ENCODE data around the gene ZFP36L2. TPM values are rescaled to one million over a fixed set of nuclear protein-coding genes. Genes with fewer than 3 reads are reported as not detected.

Gene ZFP36L2
- total and polyA plus RNA-seq, 9 donors: 115 to 369 (median 232) TPM

GRCh38 chr2:43180897-43181296 is 45.5 kb downstream of the ZFP36L2 start:
- no peak for TF ChIP-seq EP300 (IDR thresholded peaks at IDR 0.05)
- TF ChIP-seq POLR2A (IDR thresholded peaks at IDR 0.05): no peak
- TF ChIP-seq CTCF (IDR thresholded peaks at IDR 0.05): no peak
- peaks cover 8% of the 10 kb centered on the region for H3K4me1 ChIP-seq (ENCODE audit: insufficient read depth)
- DNase-seq: no peak
- no peaks in the 10 kb centered on the region for H3K27me3 ChIP-seq
- no peak overlapping the region for H3K4me3 ChIP-seq
- no peak overlapping the region for H3K27ac ChIP-seq
- intact Hi-C loops (cut with DNase I): no loop called here
- H3K9me3 ChIP-seq: no peaks in the 10 kb centered on the region
- H3K36me3 ChIP-seq: no peaks in the 10 kb centered on the region
- 94 to 99% (median 98%) methylated on average over 8 of the region's 8 CpGs for WGBS, 3 donors

DNA sequence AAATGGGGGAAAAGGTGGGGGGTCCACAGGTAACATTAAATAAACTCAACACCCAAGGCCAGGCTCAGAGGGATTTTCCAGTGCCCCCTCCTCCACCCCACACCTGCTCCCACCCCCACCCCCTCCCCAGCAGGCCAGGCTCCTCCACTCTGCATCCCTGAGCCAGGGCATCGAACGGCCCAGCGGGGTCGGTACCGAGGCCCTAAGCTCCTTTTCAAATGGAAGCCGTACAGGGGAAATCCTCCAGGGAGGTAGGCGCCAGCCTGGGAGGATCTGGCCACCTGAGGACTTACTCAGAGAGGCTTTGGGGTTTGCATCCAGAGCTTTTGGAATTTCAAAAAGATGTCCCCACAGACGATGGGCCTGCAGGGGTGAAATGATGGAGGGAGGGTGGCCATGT is 46.5 kb downstream of the ZFP36L2 start:
- Histone ChIP-seq H3K4me3 (no peak overlapping the region), H3K4me1 (ENCODE audit: insufficient read depth) (peaks cover 8% of the 10 kb centered on the region), H3K27me3 (no peaks in the 10 kb centered on the region), H3K27ac (peak overlapping the region in 1 of 2 donors; percentile 89), H3K9me3 (no peaks in the 10 kb centered on the region), H3K36me3 (no peaks in the 10 kb centered on the region)
- no peak for DNase-seq
- TF ChIP-seq CTCF (IDR thresholded peaks at IDR 0.05): no peak
- 91 to 92% (median 91%) methylated on average over 8 of the region's 8 CpGs for WGBS, 3 donors
- intact Hi-C loops (cut with DNase I): loop anchor here in 1 of 4 donors (5.0 kb wide), 1 partner anchor 37 kb away; no protein-coding TSS in a partner anchor

GRCh38 chr2:43178602-43179542 is 47.5 kb downstream of the ZFP36L2 start:
- H3K36me3 ChIP-seq: no peaks in the 10 kb centered on the region
- peak overlapping the region; percentile 69 to 89 for H3K27ac ChIP-seq
- TF ChIP-seq CTCF (IDR thresholded peaks at IDR 0.05): no peak
- peak; percentile 52 for TF ChIP-seq POLR2A (IDR thresholded peaks at IDR 0.05)
- TF ChIP-seq EP300 (IDR thresholded peaks at IDR 0.05): no peak
- H3K4me1 ChIP-seq (ENCODE audit: insufficient read depth): peaks cover 8% of the 10 kb centered on the region
- DNase-seq: peak; percentile 86 to 93 (median 89)
- intact Hi-C loops (cut with DNase I): loop anchor here in 1 of 4 donors (5.0 kb wide), 1 partner anchor 38 kb away; no protein-coding TSS in a partner anchor
- no peaks in the 10 kb centered on the region for H3K27me3 ChIP-seq
- H3K4me3 ChIP-seq: no peak overlapping the region
- WGBS, 3 donors: 9 to 14% (median 11%) methylated on average over 18 of the region's 18 CpGs
- no peaks in the 10 kb centered on the region for H3K9me3 ChIP-seq

- 32 to 45% (median 36%) methylated on average over 7 of the region's 7 CpGs for WGBS, 3 donors
- H3K36me3 ChIP-seq: no peaks in the 10 kb centered on the region
- TF ChIP-seq EP300 (IDR thresholded peaks at IDR 0.05) (no peak), CTCF (IDR thresholded peaks at IDR 0.05) (no peak), POLR2A (IDR thresholded peaks at IDR 0.05) (no peak)
- no peak overlapping the region for H3K4me3 ChIP-seq
- intact Hi-C loops (cut with DNase I): loop anchor here in 1 of 4 donors (5.0 kb wide), 1 partner anchor 39 kb away; no protein-coding TSS in a partner anchor
- H3K27me3 ChIP-seq: no peaks in the 10 kb centered on the region
- H3K4me1 ChIP-seq (ENCODE audit: insufficient read depth): peaks cover 8% of the 10 kb centered on the region
- no peaks in the 10 kb centered on the region for H3K9me3 ChIP-seq
- DNase-seq: peak in 1 of 5 donors; percentile 44
- peak overlapping the region; percentile 69 to 89 for H3K27ac ChIP-seq
Observed at GRCh38 chr2:43178055-43178598, 48.3 kb downstream of the ZFP36L2 start.
